ENCODE data around the gene KCNE3. TPM values are rescaled to one million over a fixed set of nuclear protein-coding genes. Genes with fewer than 3 reads are reported as not detected.

KCNE3 gene
- total and polyA plus RNA-seq, 2 of the 13 experiments (the other 11 are each of a cell fraction or from before 2014, with no cell fraction given) = 0.33 to 2.2 TPM

DNA sequence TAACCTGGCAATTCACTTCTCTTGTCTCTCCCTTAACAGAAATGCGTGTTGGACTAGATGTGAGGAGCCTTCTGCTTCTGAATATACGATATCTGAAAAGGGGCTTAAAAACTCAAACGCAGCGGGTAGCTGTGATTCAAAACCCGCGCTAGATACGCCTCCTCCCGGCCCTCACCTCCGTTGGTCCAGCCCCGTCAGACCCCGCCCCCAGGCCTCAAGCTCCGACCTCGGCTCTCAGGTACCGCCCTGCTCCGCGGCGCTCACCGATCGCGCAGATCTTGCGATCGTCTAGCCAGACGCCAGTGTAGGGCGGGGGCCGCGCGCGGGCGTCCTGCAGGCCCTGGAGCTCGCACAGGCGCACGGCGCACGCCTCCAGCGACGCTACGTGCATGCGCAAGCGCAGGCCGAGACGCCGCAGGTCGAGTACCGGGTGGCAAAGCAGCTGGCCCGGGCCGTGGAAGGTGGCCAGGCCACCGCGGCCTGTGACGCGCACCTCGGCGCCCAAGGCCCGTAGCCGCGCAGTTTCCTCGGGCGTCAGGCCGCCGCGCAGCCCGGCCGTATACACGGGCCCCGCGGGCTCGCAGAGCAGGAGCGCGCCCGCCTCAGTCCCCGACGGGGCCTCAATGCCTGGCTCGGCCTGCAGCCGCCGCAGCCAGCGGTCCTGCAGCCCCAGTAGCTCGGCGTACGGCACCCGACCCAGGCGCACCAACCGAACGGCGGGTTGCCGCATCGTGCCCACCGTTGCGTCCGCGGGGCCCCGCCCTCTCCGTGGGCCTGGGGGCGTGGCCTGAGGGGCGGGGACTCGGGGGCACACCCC, 25.8 kb upstream of the KCNE3 start, which contains the start of gene LIPT2 (continued):
- TF ChIP-seq TCF12 (IDR thresholded peaks at IDR 0.05) (no peak), TCF12 (CRISPR knock-in tag; IDR thresholded peaks at IDR 0.05) (peak; percentile 98), BRCA1 (CRISPR knock-in tag; IDR thresholded peaks at IDR 0.05) (no peak; the same call in 1 of the 2 replicates), SAP130 (CRISPR knock-in tag; IDR thresholded peaks at IDR 0.05; ENCODE audit: low read depth) (peak; percentile 73), ZSCAN5A (CRISPR knock-in tag; IDR thresholded peaks at IDR 0.05; ENCODE audit: borderline replicate concordance) (no peak), POGZ (CRISPR knock-in tag; IDR thresholded peaks at IDR 0.05) (peak; percentile 86), ZNF800 (CRISPR knock-in tag; IDR thresholded peaks at IDR 0.05) (0 out of 2 replicates have a peak, but pooled peaks have one; percentile 52), EEA1 (CRISPR knock-in tag; IDR thresholded peaks at IDR 0.05; ENCODE audit: borderline replicate concordance) (peak; percentile 92; the same call in 1 of the 2 replicates), ZNF777 (CRISPR knock-in tag; IDR thresholded peaks at IDR 0.05) (peak; percentile 86), HOXA9 (CRISPR knock-in tag; IDR thresholded peaks at IDR 0.05; ENCODE audit: borderline replicate concordance) (no peak), ZHX2 (IDR thresholded peaks at IDR 0.05; ENCODE audit: low read depth) (no peak), ZHX2 (CRISPR knock-in tag; IDR thresholded peaks at IDR 0.05; ENCODE audit: borderline replicate concordance) (0 out of 2 replicates have a peak, but pooled peaks have one; percentile 77), DNMT3B (CRISPR knock-in tag; conservative IDR thresholded peaks at IDR 0.05) (no peak), AGO2 (optimal IDR thresholded peaks at IDR 0.05; ENCODE audit: low read depth, low read length) (peak; percentile 94)
- TF ChIP-seq, protein P1, sequence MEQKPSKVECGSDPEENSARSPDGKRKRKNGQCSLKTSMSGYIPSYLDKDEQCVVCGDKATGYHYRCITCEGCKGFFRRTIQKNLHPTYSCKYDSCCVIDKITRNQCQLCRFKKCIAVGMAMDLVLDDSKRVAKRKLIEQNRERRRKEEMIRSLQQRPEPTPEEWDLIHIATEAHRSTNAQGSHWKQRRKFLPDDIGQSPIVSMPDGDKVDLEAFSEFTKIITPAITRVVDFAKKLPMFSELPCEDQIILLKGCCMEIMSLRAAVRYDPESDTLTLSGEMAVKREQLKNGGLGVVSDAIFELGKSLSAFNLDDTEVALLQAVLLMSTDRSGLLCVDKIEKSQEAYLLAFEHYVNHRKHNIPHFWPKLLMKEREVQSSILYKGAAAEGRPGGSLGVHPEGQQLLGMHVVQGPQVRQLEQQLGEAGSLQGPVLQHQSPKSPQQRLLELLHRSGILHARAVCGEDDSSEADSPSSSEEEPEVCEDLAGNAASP (CRISPR knock-in tag; IDR thresholded peaks at IDR 0.05; ENCODE audit: borderline replicate concordance) = no peak; the same call in 1 of the 2 replicates
- TF ChIP-seq, protein P2, sequence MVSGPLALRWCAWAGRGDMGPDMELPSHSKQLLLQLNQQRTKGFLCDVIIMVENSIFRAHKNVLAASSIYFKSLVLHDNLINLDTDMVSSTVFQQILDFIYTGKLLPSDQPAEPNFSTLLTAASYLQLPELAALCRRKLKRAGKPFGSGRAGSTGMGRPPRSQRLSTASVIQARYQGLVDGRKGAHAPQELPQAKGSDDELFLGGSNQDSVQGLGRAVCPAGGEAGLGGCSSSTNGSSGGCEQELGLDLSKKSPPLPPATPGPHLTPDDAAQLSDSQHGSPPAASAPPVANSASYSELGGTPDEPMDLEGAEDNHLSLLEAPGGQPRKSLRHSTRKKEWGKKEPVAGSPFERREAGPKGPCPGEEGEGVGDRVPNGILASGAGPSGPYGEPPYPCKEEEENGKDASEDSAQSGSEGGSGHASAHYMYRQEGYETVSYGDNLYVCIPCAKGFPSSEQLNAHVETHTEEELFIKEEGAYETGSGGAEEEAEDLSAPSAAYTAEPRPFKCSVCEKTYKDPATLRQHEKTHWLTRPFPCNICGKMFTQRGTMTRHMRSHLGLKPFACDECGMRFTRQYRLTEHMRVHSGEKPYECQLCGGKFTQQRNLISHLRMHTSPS (CRISPR knock-in tag; IDR thresholded peaks at IDR 0.05; ENCODE audit: low read depth) = no peak; the same call in 1 of the 2 replicates

Measured in HepG2 (cell line).